WTC11 (cell line): ENCODE measurements around the gene ABHD12. TPM values are rescaled to one million over a fixed set of nuclear protein-coding genes. Genes with fewer than 3 reads are reported as not detected.

Experiments
- ATAC-seq: fragments of 200-7000 bp; cut with Tn5 transposase; 2 replicates; pipeline ENCODE4 v1.10.0; 2021; ENCODE audit warnings: mild to moderate bottlenecking, moderate library complexity
- CTCF ChIA-PET: fragments of 300-600 bp; sonication (Branson Sonifier 250); formaldehyde crosslinking; loops from one replicate; lab custom pipeline; 2021; ENCODE audit warnings: antibody characterized with exemption; lab: Charles Lee
- POLR2A ChIA-PET: fragments of 350-600 bp; sonication (Branson Sonifier 250); formaldehyde crosslinking; loops from one replicate; lab custom pipeline; 2021; ENCODE audit warnings: antibody characterized with exemption; lab: Charles Lee
- DNase-seq: peaks from one replicate; pipeline ENCODE4 v3.0.0; 2021; ENCODE audit warnings: low spot score
- H3K27ac Mint-ChIP-seq: 2 replicates; pipeline ENCODE4 v1.8.0; 2021; ENCODE audit warnings: mixed read lengths
- H3K27me3 Mint-ChIP-seq: 2 replicates; pipeline ENCODE4 v1.8.0; 2021; ENCODE audit warnings: low read depth, mild to moderate bottlenecking, moderate library complexity, mixed read lengths
- H3K36me3 Mint-ChIP-seq: 2 replicates; pipeline ENCODE4 v1.8.0; 2021; ENCODE audit warnings: mixed read lengths
- H3K4me1 Mint-ChIP-seq: 2 replicates; pipeline ENCODE4 v1.8.0; 2022; ENCODE audit warnings: mixed read lengths
- H3K4me3 Mint-ChIP-seq: 2 replicates; pipeline ENCODE4 v1.8.0; 2021; ENCODE audit warnings: mild to moderate bottlenecking, moderate library complexity, mixed read lengths
- H3K9me3 Mint-ChIP-seq: 2 replicates; pipeline ENCODE4 v1.8.0; 2021; ENCODE audit warnings: mixed read lengths
- AFF4 ChIP-seq: sonication (generic); formaldehyde crosslinking; IDR thresholded peaks from 2 replicates; pipeline ENCODE4 v1.8.1; 2023; ENCODE audit warnings: mild to moderate bottlenecking, missing genetic modification reagents, borderline replicate concordance
- ATF2 ChIP-seq: sonication (generic); formaldehyde crosslinking; IDR thresholded peaks from 2 replicates; pipeline ENCODE4 v1.8.1; 2022; ENCODE audit warnings: low read depth, missing genetic modification reagents, borderline replicate concordance
- ATF3 ChIP-seq: sonication (generic); formaldehyde crosslinking; conservative IDR thresholded peaks from 2 replicates; pipeline ENCODE4 v1.8.1; 2022; ENCODE audit warnings: mild to moderate bottlenecking, missing genetic modification reagents
- CREB1 ChIP-seq: sonication (generic); formaldehyde crosslinking; IDR thresholded peaks from 2 replicates; pipeline ENCODE4 v1.8.0; 2023; ENCODE audit warnings: mild to moderate bottlenecking, missing genetic modification reagents
- E2F4 ChIP-seq: sonication (generic); formaldehyde crosslinking; IDR thresholded peaks from 2 replicates; pipeline ENCODE4 v1.8.1; 2022; ENCODE audit warnings: low read depth, mild to moderate bottlenecking, moderate library complexity, missing genetic modification reagents, borderline replicate concordance
- ETV6 ChIP-seq: sonication (generic); formaldehyde crosslinking; IDR thresholded peaks from 2 replicates; pipeline ENCODE4 v1.8.1; 2022; ENCODE audit warnings: mild to moderate bottlenecking, missing genetic modification reagents
- JUN ChIP-seq: sonication (generic); formaldehyde crosslinking; IDR thresholded peaks from 2 replicates; pipeline ENCODE4 v1.8.0; 2023; ENCODE audit warnings: mild to moderate bottlenecking, missing genetic modification reagents
- NR3C1 ChIP-seq: sonication (generic); formaldehyde crosslinking; conservative IDR thresholded peaks from 2 replicates; pipeline ENCODE4 v1.8.1; 2023; ENCODE audit warnings: low read depth, mild to moderate bottlenecking, missing genetic modification reagents
- PREB ChIP-seq: sonication (generic); formaldehyde crosslinking; IDR thresholded peaks from 2 replicates; pipeline ENCODE4 v1.8.1; 2022; ENCODE audit warnings: mild to moderate bottlenecking, missing genetic modification reagents, moderate library complexity, borderline replicate concordance
- SMAD4 ChIP-seq: sonication (generic); formaldehyde crosslinking; IDR thresholded peaks from 2 replicates; pipeline ENCODE4 v1.8.0; 2022; ENCODE audit warnings: mild to moderate bottlenecking, missing genetic modification reagents
- SP1 ChIP-seq: sonication (generic); formaldehyde crosslinking; conservative IDR thresholded peaks from 2 replicates; pipeline ENCODE4 v1.8.1; 2022; ENCODE audit warnings: missing genetic modification reagents
- STAT6 ChIP-seq: sonication (generic); formaldehyde crosslinking; conservative IDR thresholded peaks from 2 replicates; pipeline ENCODE4 v1.8.1; 2023; ENCODE audit warnings: mild to moderate bottlenecking, low read depth, missing genetic modification reagents, moderate library complexity
- TCF7 ChIP-seq: sonication (generic); formaldehyde crosslinking; IDR thresholded peaks from 2 replicates; pipeline ENCODE4 v1.8.0; 2022; ENCODE audit warnings: mild to moderate bottlenecking, low read depth, missing genetic modification reagents, moderate library complexity
- ZBTB21 ChIP-seq: sonication (generic); formaldehyde crosslinking; IDR thresholded peaks from 2 replicates; pipeline ENCODE4 v1.8.1; 2023; ENCODE audit warnings: mild to moderate bottlenecking, missing genetic modification reagents, borderline replicate concordance
- ZNF121 ChIP-seq: sonication (generic); formaldehyde crosslinking; IDR thresholded peaks from 2 replicates; pipeline ENCODE4 v1.8.0; 2023; ENCODE audit warnings: missing genetic modification reagents
- ZNF138 ChIP-seq: sonication (generic); formaldehyde crosslinking; conservative IDR thresholded peaks from 2 replicates; pipeline ENCODE4 v1.8.1; 2022; ENCODE audit warnings: mild to moderate bottlenecking, moderate library complexity, missing genetic modification reagents
- ZNF219 ChIP-seq: sonication (generic); formaldehyde crosslinking; IDR thresholded peaks from 2 replicates; pipeline ENCODE4 v1.8.0; 2023; ENCODE audit warnings: missing genetic modification reagents, mild to moderate bottlenecking, borderline replicate concordance
- ZNF263 ChIP-seq: sonication (generic); formaldehyde crosslinking; IDR thresholded peaks from 2 replicates; pipeline ENCODE4 v1.8.1; 2022; ENCODE audit warnings: low read depth, mild to moderate bottlenecking, moderate library complexity, missing genetic modification reagents
- ZNF423 ChIP-seq: fragments of 250-450 bp; sonication (Bioruptor Pico); IDR thresholded peaks from 2 replicates; pipeline ENCODE4 v2.1.2; 2022; ENCODE audit warnings: mild to moderate bottlenecking, moderate library complexity
- ZSCAN18 ChIP-seq: fragments of 250-450 bp; sonication (Bioruptor Pico); IDR thresholded peaks from 2 replicates; pipeline ENCODE4 v2.1.2; 2022; ENCODE audit warnings: mild to moderate bottlenecking, moderate library complexity
- total RNA-seq: library from RNA; stranded (reverse); gene quantifications from 3 replicates; pipeline ENCODE4 v1.2.3, GENCODE V29; 2021

Gene ABHD12
- total RNA-seq, 1 experiment from 2014 or later, result 63.1 TPM

- no peaks in the 10 kb centered on the region for H3K4me1 Mint-ChIP-seq
- CTCF ChIA-PET, result no interaction called here
- H3K27ac Mint-ChIP-seq, result no peak overlapping the region; the same call in 1 of the 2 replicates
- POLR2A ChIA-PET, result no interaction called here
- TF ChIP-seq SMAD4 (CRISPR knock-in tag), result no peak
- TF ChIP-seq ETV6 (CRISPR knock-in tag), result no peak
- TF ChIP-seq JUN (CRISPR knock-in tag), result no peak
- TF ChIP-seq ZNF423 (CRISPR knock-in tag), result no peak
- peaks cover 18% of the 10 kb centered on the region for H3K36me3 Mint-ChIP-seq
- ATAC-seq, result no peak
- no peaks in the 10 kb centered on the region for H3K9me3 Mint-ChIP-seq
- H3K4me3 Mint-ChIP-seq, result no peak overlapping the region
- no peak for DNase-seq
- no peaks in the 10 kb centered on the region for H3K27me3 Mint-ChIP-seq
These were observed 87.2 kb downstream of the ABHD12 start for GRCh38 chr20:25303292-25304024.

GRCh38 chr20:25302596-25302995, 88.0 kb downstream of the ABHD12 start:
- POLR2A ChIA-PET, result no interaction called here
- peaks cover 14% of the 10 kb centered on the region for H3K36me3 Mint-ChIP-seq
- DNase-seq (no peak), ATAC-seq (no peak)
- H3K27me3 Mint-ChIP-seq, result no peaks in the 10 kb centered on the region
- no peak overlapping the region for H3K27ac Mint-ChIP-seq
- TF ChIP-seq ETV6 (CRISPR knock-in tag), result no peak
- TF ChIP-seq ZNF219, result no peak
- TF ChIP-seq SP1 (CRISPR knock-in tag), result no peak
- TF ChIP-seq ZNF138 (CRISPR knock-in tag), result no peak
- no peak for TF ChIP-seq ATF2 (CRISPR knock-in tag)
- TF ChIP-seq JUN (CRISPR knock-in tag), result no peak
- no peak for TF ChIP-seq CREB1 (CRISPR knock-in tag)
- no peak for TF ChIP-seq ZBTB21 (CRISPR knock-in tag)
- TF ChIP-seq E2F4, result no peak
- TF ChIP-seq ZNF121 (CRISPR knock-in tag), result no peak
- no peak for TF ChIP-seq ZNF423 (CRISPR knock-in tag)
- TF ChIP-seq AFF4 (CRISPR knock-in tag), result no peak
- no peak for TF ChIP-seq NR3C1 (CRISPR knock-in tag)
- no peak for TF ChIP-seq ATF3 (CRISPR knock-in tag)
- no peak for TF ChIP-seq PREB (CRISPR knock-in tag)
- TF ChIP-seq TCF7, result no peak
- no peak for TF ChIP-seq ZNF263 (CRISPR knock-in tag)
- no peak for TF ChIP-seq STAT6 (CRISPR knock-in tag)
- TF ChIP-seq ZSCAN18 (CRISPR knock-in tag), result no peak
- peaks cover 5% of the 10 kb centered on the region for H3K4me1 Mint-ChIP-seq
- no peak overlapping the region for H3K4me3 Mint-ChIP-seq
- CTCF ChIA-PET, result no interaction called here
- H3K9me3 Mint-ChIP-seq, result no peaks in the 10 kb centered on the region
